H54 (cell line): ENCODE measurements around the gene PPP1R1B.

Experiments
- DNase-seq: peaks from one replicate; pipeline ENCODE4 v3.0.0; 2011; ENCODE audit warnings: low spot score, mixed read lengths; ENCODE audit not compliant: insufficient read length
- FAIRE-seq: peaks from 3 replicates; lab custom pipeline; 2011; peaks lifted over from hg19 to GRCh38; lab: Jason Lieb, UNC
- POLR2A ChIP-seq: IDR thresholded peaks from 2 replicates; pipeline ENCODE4 v1.6.1; 2011; ENCODE audit warnings: low read depth, mild to moderate bottlenecking, low read length

Gene PPP1R1B

GRCh38 chr17:39604911-39605491, 21.8 kb upstream of the PPP1R1B start:
- no peak for TF ChIP-seq POLR2A
- DNase-seq (no peak), FAIRE-seq (no peak)

- FAIRE-seq, result no peak
- TF ChIP-seq POLR2A, result no peak
- no peak for DNase-seq
Observed at GRCh38 chr17:39605492-39606433, 21.0 kb upstream of the PPP1R1B start.

GRCh38 chr17:39606434-39607056, 20.2 kb upstream of the PPP1R1B start:
- FAIRE-seq, result no peak
- no peak for TF ChIP-seq POLR2A
- no peak for DNase-seq

- FAIRE-seq (no peak), DNase-seq (no peak)
- no peak for TF ChIP-seq POLR2A
Observed at GRCh38 chr17:39607057-39607850, 19.5 kb upstream of the PPP1R1B start.

GRCh38 chr17:39607851-39608130, 19.0 kb upstream of the PPP1R1B start, which contains the start of gene NEUROD2:
TSS of gene NEUROD2 (minus strand) at chr17:39607920. CDS start at chr17:39606599, 1,321 bp downstream.
- no peak for DNase-seq
- no peak for TF ChIP-seq POLR2A
- no peak for FAIRE-seq

GRCh38 chr17:39608142-39608981, 18.4 kb upstream of the PPP1R1B start:
- FAIRE-seq, result no peak
- DNase-seq, result no peak
- TF ChIP-seq POLR2A, result no peak

- no peak for TF ChIP-seq POLR2A
- FAIRE-seq (no peak), DNase-seq (no peak)
Observed at GRCh38 chr17:39609416-39610025, 17.2 kb upstream of the PPP1R1B start.

- DNase-seq (no peak), FAIRE-seq (no peak)
- no peak for TF ChIP-seq POLR2A
Observed at GRCh38 chr17:39611401-39612112, 15.2 kb upstream of the PPP1R1B start.

GRCh38 chr17:39612291-39612894, 14.4 kb upstream of the PPP1R1B start:
- TF ChIP-seq POLR2A, result no peak
- DNase-seq, result no peak
- no peak for FAIRE-seq

- DNase-seq (no peak), FAIRE-seq (no peak)
- TF ChIP-seq POLR2A, result no peak
Observed at GRCh38 chr17:39612935-39613464, 13.8 kb upstream of the PPP1R1B start.

- FAIRE-seq (no peak), DNase-seq (no peak)
- no peak for TF ChIP-seq POLR2A
Observed at GRCh38 chr17:39614545-39615157, 12.1 kb upstream of the PPP1R1B start.

- DNase-seq, result no peak
- no peak for FAIRE-seq
- TF ChIP-seq POLR2A, result no peak
Observed at GRCh38 chr17:39615434-39615833, 11.3 kb upstream of the PPP1R1B start.
